Right lobe of liver (tissue), 6 donors: ENCODE measurements around the gene ANAPC13. TPM values are rescaled to one million over a fixed set of nuclear protein-coding genes. Genes with fewer than 3 reads are reported as not detected.

ENCODE experiments used
- ATAC-seq, 4 donors: fragments of 200-7000 bp; cut with Tn5 transposase; one replicate each; pipeline ENCODE4 v1.9.1; 2020; ENCODE audit warnings: mild to moderate bottlenecking in 4 of 4, moderate library complexity in 4 of 4
- DNase-seq, 3 donors: peaks; one replicate each; pipeline ENCODE4 v3.0.0-alpha.2; 2020
- H3K27ac ChIP-seq, 3 donors: fragments of 200-600 bp; one replicate each; pipeline ENCODE4 v1.8.0; 2022
- H3K27me3 ChIP-seq, 2 donors: fragments of 200-600 bp; one replicate each; pipeline ENCODE4 v1.8.0; 2022
- H3K36me3 ChIP-seq, 4 donors: fragments of 200-600 bp; sonication (generic) in 1 of 4; one replicate each; pipeline versions ENCODE4 v1.5.1 to v1.8.0; 2017 to 2022; ENCODE audit warnings: control low read depth in 1 of 4
- H3K4me1 ChIP-seq, 4 donors: fragments of 200-600 bp; sonication (generic) in 1 of 4; one replicate each; pipeline versions ENCODE4 v1.5.1 to v1.8.0; 2017 to 2022; ENCODE audit warnings: control low read depth in 1 of 4
- H3K4me3 ChIP-seq, 3 donors: fragments of 200-600 bp; one replicate each; pipeline ENCODE4 v1.8.0; 2022
- H3K9me3 ChIP-seq, 4 donors: fragments of 200-600 bp; sonication (generic) in 1 of 4; one replicate each; pipeline versions ENCODE4 v1.5.1 to v1.8.0; 2017 to 2022; ENCODE audit warnings: control low read depth in 1 of 4
- POLR2A ChIP-seq: fragments of 450-650 bp; IDR thresholded peaks from one replicate; pipeline ENCODE4 v1.6.1; 2017; ENCODE audit warnings: antibody characterized with exemption, mild to moderate bottlenecking
- WGBS: methylation state at CpG from one replicate; pipeline ENCODE4 v1.1.6; 2018; ENCODE audit warnings: low coverage, low lambda C conversion rate; ENCODE audit not compliant: insufficient coverage; ENCODE audit errors: missing lambda C conversion rate; 5-methylcytosine and 5-hydroxymethylcytosine counted together
- intact Hi-C, 2 donors: fragments of 100-400 bp; cut with DNase I; formaldehyde crosslinking; loops; one replicate each; pipeline versions ENCODE4 v1.11.2 to v1.14.1; 2022
- total RNA-seq, 6 experiments: library from RNA; depleted of rRNA in 2 of 6; stranded (reverse); fragments of >200 nt in 2 of 6; fragmentation: NEBNext Ultra II Directional in 3 of 6; extraction: Animal tissue kit (Norgen Biotek cat#: 25700) in 3 of 6; gene quantifications; one replicate each; pipeline versions ENCODE4 v1.1.0 to v1.2.4, GENCODE V29; 2016 to 2023
- TF ChIP-seq, protein P1 (sequence below), 4 donors: fragments of 200-600 bp in 3 of 4; fragments of 450-650 bp in 1 of 4; IDR thresholded peaks; one replicate each; pipeline versions ENCODE4 v1.5.1 to v1.8.0; 2016 to 2022; ENCODE audit warnings: antibody characterized with exemption in 4 of 4, mild to moderate bottlenecking in 2 of 4
- donor health status: DM: no; HTN: yes; CAD: no.
- donor health status: DM: no; HTN: no; CAD: no.
- donor health status: DM: no; HTN: no; CAD: no.
- donor health status: DM: no; HTN: yes; CAD: no.
- donor health status: DM: no; HTN: yes; CAD: no.

The ANAPC13 gene
- total RNA-seq, 6 experiments from 2014 or later, result 23.1 to 46.6 (median 31.7) TPM

DNA sequence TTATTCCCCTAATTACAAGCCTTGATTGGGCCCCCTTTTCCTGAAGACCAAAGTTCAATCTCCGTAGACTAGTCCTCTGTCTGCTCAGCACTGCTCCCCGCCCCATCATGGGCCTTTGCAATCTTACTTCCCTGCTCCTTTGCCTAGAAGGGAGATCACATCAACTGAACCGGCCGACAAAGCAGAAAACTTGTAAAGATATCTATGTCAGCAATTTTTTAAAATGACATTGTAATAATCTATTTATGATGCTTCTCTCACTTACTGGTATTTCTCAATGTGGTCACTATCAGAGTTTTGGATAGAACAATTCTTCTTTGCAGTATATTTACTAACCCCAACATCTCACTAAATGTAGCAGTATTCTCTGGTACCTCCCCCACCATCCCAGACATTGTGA is 17.3 kb downstream of the ANAPC13 start:
- intact Hi-C loops, result no loop called here
- no peak for ATAC-seq

DNA sequence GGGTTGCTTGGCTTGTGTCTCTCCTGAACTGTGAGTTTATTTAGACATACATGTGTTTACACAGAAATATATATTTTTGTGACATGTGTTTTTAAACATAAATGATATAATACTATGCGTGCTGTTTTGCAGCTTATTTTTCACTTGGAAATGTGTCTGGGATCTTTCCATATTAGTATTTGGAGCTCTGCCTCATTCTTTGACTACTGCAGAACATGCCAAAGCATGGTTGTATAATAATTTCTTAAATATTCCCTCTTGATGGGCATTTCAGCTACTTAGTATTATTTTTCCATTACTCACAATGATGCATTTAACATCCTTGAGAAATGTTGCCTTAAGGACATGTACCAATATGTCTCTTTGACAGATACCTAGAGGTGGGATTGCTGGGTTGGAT is 19.5 kb downstream of the ANAPC13 start:
- ATAC-seq, result no peak
- H3K4me3 ChIP-seq, result no peak overlapping the region

More for the DNA sequence above, 17.3 kb downstream of the ANAPC13 start:
- peaks cover 0 to 4% (median 0%) of the 10 kb centered on the region in 4 donors for H3K4me1 ChIP-seq
- no peak for TF ChIP-seq POLR2A
- TF ChIP-seq, protein P1, sequence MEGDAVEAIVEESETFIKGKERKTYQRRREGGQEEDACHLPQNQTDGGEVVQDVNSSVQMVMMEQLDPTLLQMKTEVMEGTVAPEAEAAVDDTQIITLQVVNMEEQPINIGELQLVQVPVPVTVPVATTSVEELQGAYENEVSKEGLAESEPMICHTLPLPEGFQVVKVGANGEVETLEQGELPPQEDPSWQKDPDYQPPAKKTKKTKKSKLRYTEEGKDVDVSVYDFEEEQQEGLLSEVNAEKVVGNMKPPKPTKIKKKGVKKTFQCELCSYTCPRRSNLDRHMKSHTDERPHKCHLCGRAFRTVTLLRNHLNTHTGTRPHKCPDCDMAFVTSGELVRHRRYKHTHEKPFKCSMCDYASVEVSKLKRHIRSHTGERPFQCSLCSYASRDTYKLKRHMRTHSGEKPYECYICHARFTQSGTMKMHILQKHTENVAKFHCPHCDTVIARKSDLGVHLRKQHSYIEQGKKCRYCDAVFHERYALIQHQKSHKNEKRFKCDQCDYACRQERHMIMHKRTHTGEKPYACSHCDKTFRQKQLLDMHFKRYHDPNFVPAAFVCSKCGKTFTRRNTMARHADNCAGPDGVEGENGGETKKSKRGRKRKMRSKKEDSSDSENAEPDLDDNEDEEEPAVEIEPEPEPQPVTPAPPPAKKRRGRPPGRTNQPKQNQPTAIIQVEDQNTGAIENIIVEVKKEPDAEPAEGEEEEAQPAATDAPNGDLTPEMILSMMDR (IDR thresholded peaks at IDR 0.05), result no peak
- H3K27ac ChIP-seq, result no peak overlapping the region
- H3K36me3 ChIP-seq, result no peaks in the 10 kb centered on the region
- no peaks in the 10 kb centered on the region for H3K9me3 ChIP-seq
- H3K27me3 ChIP-seq, result no peaks in the 10 kb centered on the region
- no peak overlapping the region for H3K4me3 ChIP-seq
- no peak for DNase-seq
- 63% methylated on average over 4 of the region's 4 CpGs for WGBS

DNA sequence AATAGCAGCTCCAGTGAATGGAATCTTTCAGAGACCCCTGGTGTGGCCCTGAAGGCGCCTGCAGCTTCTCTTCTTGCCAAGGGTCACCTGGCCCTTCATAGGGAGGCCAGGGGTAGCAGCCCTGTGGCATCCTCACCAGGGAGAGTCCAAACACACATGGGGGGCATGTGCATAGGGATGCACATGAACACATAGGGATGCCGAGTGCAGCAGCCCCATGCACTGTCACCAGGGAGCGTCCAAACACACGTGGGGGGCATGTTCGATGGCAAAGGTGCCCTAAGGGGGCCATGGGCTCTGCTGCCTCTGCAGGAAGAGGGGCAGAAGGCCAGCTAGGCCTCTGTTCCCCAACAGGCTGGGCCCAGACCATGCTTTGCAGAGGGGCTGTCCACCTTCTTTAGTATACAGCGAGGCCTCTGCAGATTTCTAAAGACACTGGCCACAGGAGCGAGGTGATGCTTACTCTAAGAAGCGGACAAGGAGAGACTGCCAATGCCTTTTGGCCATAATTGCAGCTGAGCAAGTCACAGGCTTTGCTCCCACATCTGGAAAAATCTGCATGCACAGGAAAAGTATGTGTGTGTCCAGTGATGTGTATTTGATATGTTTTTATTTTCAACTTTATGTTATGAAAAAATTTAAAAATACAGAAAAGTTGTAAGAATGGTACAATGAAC is 21.0 kb downstream of the ANAPC13 start:
- H3K27ac ChIP-seq, result peak overlapping the region in 1 of 3 donors; percentile 22
- ATAC-seq, result peak in 1 of 4 donors; percentile 13
- no peaks in the 10 kb centered on the region for H3K27me3 ChIP-seq
- no peaks in the 10 kb centered on the region for H3K36me3 ChIP-seq
- no peak for TF ChIP-seq POLR2A
- TF ChIP-seq, protein P1 (IDR thresholded peaks at IDR 0.05), result no peak
- DNase-seq, result no peak
- no peaks in the 10 kb centered on the region for H3K9me3 ChIP-seq
- peaks cover 0 to 4% (median 0%) of the 10 kb centered on the region in 4 donors for H3K4me1 ChIP-seq
- intact Hi-C loops, result no loop called here
- 67% methylated on average over 2 of the region's 8 CpGs for WGBS
- H3K4me3 ChIP-seq, result no peak overlapping the region

More for the DNA sequence above, 19.5 kb downstream of the ANAPC13 start:
- Histone ChIP-seq H3K27ac (no peak overlapping the region), H3K27me3 (no peaks in the 10 kb centered on the region), H3K36me3 (no peaks in the 10 kb centered on the region), H3K9me3 (no peaks in the 10 kb centered on the region), H3K4me1 (peaks cover 0 to 4% (median 0%) of the 10 kb centered on the region in 4 donors)
- 75% methylated on average over 1 of the region's 1 CpG for WGBS
- no peak for DNase-seq
- intact Hi-C loops, result no loop called here
- TF ChIP-seq POLR2A, result no peak
- TF ChIP-seq, protein P1 (IDR thresholded peaks at IDR 0.05), result no peak

DNA sequence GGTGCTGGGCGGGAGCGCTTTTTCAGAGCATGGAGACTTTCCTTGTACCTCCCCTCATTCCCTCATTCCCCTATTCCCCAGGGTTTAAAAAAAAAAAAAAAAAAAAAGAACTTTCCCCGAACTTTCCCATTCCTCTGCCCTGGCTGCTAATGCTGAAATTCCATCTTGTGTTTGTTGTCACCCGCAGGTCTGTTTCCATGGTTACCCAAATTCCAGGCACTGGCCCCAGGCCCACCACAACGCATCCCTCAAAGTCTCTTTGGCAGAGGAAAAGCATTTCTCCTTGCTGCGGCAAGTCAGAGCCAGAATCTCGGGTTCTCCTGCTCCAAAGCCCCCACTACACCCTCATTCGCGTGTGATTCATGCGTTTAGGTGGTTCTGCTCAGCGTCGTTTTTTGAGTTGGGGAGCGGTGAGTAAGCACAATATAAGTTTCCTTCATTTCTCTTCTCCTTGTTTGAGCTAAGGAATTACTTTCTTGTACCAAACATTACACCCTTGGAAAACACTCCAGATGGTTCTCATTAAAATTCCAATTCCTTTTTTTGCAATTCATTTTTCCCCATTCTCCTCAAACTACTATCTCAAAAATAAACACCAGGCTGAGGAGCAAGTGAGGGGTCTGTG is 21.6 kb downstream of the ANAPC13 start:
- DNase-seq (no peak), ATAC-seq (peak in 2 of 4 donors; percentile 22 to 47)
- TF ChIP-seq POLR2A, result no peak
- TF ChIP-seq, protein P1 (IDR thresholded peaks at IDR 0.05), result no peak
- WGBS, result 51% methylated on average over 12 of the region's 13 CpGs
- intact Hi-C loops, result no loop called here
- peaks cover 0 to 4% (median 0%) of the 10 kb centered on the region in 4 donors for H3K4me1 ChIP-seq
- no peaks in the 10 kb centered on the region for H3K36me3 ChIP-seq
- H3K9me3 ChIP-seq, result no peaks in the 10 kb centered on the region
- no peak overlapping the region for H3K27ac ChIP-seq
- no peak overlapping the region for H3K4me3 ChIP-seq
- no peaks in the 10 kb centered on the region for H3K27me3 ChIP-seq
